Osteoblast (primary cell): ENCODE measurements around the gene SMAD7. TPM values are rescaled to one million over a fixed set of nuclear protein-coding genes. Genes with fewer than 3 reads are reported as not detected.

Experiments
- DNase-seq: peaks from one replicate; pipeline ENCODE4 v3.0.0; 2011; ENCODE audit warnings: low spot score, mixed read lengths; ENCODE audit not compliant: insufficient read length; ENCODE audit errors: missing footprints
- H2AFZ ChIP-seq: 2 replicates; pipeline ENCODE4 v1.6.0; 2011; ENCODE audit warnings: mild to moderate bottlenecking, low read length
- H3K27ac ChIP-seq: 2 replicates; pipeline ENCODE4 v1.5.1; 2011; ENCODE audit warnings: mild to moderate bottlenecking, low read depth, low read length, moderate library complexity
- H3K27me3 ChIP-seq: 2 replicates; pipeline ENCODE4 v1.6.0; 2012; ENCODE audit warnings: mild to moderate bottlenecking, control low read depth, inconsistent platforms, low read length, moderate library complexity; ENCODE audit not compliant: insufficient read depth
- H3K36me3 ChIP-seq: 2 replicates; pipeline ENCODE4 v1.5.1; 2011; ENCODE audit warnings: mild to moderate bottlenecking, low read length, control low read depth, moderate library complexity; ENCODE audit not compliant: insufficient read depth
- H3K4me1 ChIP-seq: 2 replicates; pipeline ENCODE4 v1.5.1; 2011; ENCODE audit warnings: mild to moderate bottlenecking, low read length, control low read depth, moderate library complexity; ENCODE audit not compliant: insufficient read depth
- H3K4me2 ChIP-seq: 2 replicates; pipeline ENCODE4 v1.6.0; 2011; ENCODE audit warnings: mild to moderate bottlenecking, low read length; ENCODE audit not compliant: insufficient read depth
- H3K4me3 ChIP-seq: fragments of 200-600 bp; sonication (generic); 3 replicates; pipeline ENCODE4 v1.5.1; 2012; ENCODE audit warnings: mild to moderate bottlenecking, low read length, inconsistent platforms; ENCODE audit not compliant: insufficient read depth
- H3K79me2 ChIP-seq: 2 replicates; pipeline ENCODE4 v1.6.0; 2012; ENCODE audit warnings: mild to moderate bottlenecking, low read length, control low read depth, inconsistent platforms; ENCODE audit not compliant: insufficient read depth
- H3K9me3 ChIP-seq: 2 replicates; pipeline ENCODE4 v1.5.1; 2011; ENCODE audit warnings: low read depth, low read length, control low read depth
- H4K20me1 ChIP-seq: 2 replicates; pipeline ENCODE4 v1.6.0; 2012; ENCODE audit warnings: mild to moderate bottlenecking, low read length, control low read depth; ENCODE audit not compliant: insufficient read depth
- total RNA-seq: library from RNA; depleted of rRNA; stranded (reverse); fragments of >200 nt; gene quantifications from 2 replicates; pipeline ENCODE4 v1.2.3, GENCODE V29; 2012
- TF ChIP-seq, protein P1 (sequence below): IDR thresholded peaks from 2 replicates; pipeline ENCODE4 v1.5.1; 2011; ENCODE audit warnings: mild to moderate bottlenecking, low read depth, low read length, moderate library complexity; ENCODE audit errors: extremely low read depth

SMAD7 gene
- total RNA-seq, 1 donor, result 76.0 TPM

DNA sequence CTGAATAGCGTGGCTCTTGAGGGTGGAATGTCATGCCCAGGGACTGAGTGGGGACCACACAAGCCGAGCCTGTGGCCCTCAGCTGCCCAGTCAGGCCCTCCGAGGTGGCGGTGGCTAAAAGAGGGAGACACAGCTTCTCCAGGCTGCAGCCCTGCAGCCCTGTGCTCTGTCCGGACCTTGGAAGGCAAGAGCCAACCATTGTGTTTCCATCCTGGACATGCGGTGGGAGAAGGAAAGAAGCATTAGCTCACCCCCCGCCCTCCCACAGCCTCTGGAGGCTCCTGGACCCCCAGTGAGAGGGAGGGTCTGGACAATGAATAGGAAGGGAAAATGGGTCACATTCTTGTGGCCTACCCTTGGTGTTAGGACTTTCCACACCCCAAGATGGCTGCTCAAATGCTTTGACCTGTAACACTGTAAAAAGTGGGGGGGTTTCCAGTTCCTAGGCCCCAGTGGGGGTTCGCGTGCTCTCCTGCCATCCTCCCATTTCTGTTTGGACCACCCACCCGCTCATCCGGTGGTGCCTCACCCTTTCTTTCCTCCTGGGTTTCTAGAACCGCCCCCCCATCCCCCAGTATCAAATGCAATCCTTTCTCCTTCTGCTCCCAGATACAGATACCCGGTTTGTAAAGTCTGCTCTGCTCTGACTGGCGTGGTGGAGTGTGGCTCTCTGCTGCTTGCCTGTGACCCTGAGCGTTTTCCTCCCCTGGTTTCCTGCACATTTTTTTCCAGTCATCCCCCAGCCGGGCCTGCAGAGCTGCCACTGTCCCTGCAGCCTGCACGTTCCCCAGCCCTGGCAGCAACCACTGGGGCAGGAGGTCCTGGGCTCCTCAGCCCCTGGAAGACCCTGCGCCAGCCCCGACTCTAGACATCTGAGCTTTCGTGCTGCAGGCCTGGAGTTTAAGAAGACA is 36.3 kb upstream of the SMAD7 start:
- peak overlapping the region; percentile 35 for H2AFZ ChIP-seq

DNA sequence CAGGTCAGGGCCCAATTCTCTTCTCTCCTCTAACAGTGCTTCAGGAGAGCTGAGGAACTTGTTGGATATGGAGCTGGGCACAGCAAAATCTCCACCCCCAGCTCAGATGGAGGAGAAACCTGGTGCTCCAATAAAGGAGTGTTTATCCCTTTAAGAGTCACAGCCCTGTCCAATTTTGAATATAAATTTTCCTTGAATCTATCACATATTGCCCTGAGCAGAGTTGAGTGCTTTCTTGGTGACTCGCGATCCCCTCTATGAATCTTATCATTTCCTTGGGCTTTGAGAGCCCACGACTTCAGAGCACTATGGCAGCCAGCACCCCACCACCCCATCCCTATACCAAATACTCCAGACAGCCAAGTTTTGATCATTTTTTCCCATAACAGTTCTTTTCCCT is 34.4 kb upstream of the SMAD7 start:
- no peaks in the 10 kb centered on the region for H3K79me2 ChIP-seq
- no peaks in the 10 kb centered on the region for H3K9me3 ChIP-seq
- no peak overlapping the region for H3K4me2 ChIP-seq
- H3K27me3 ChIP-seq, result no peaks in the 10 kb centered on the region
- no peaks in the 10 kb centered on the region for H3K36me3 ChIP-seq
- TF ChIP-seq, protein P1, sequence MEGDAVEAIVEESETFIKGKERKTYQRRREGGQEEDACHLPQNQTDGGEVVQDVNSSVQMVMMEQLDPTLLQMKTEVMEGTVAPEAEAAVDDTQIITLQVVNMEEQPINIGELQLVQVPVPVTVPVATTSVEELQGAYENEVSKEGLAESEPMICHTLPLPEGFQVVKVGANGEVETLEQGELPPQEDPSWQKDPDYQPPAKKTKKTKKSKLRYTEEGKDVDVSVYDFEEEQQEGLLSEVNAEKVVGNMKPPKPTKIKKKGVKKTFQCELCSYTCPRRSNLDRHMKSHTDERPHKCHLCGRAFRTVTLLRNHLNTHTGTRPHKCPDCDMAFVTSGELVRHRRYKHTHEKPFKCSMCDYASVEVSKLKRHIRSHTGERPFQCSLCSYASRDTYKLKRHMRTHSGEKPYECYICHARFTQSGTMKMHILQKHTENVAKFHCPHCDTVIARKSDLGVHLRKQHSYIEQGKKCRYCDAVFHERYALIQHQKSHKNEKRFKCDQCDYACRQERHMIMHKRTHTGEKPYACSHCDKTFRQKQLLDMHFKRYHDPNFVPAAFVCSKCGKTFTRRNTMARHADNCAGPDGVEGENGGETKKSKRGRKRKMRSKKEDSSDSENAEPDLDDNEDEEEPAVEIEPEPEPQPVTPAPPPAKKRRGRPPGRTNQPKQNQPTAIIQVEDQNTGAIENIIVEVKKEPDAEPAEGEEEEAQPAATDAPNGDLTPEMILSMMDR, result no peak
- H4K20me1 ChIP-seq, result no peaks in the 10 kb centered on the region
- no peak overlapping the region for H2AFZ ChIP-seq
- H3K4me3 ChIP-seq, result no peak overlapping the region
- peaks cover 5% of the 10 kb centered on the region for H3K4me1 ChIP-seq
- H3K27ac ChIP-seq, result no peak overlapping the region
- peak; percentile 75 for DNase-seq

More for the DNA sequence above, 36.3 kb upstream of the SMAD7 start:
- TF ChIP-seq, protein P1, result no peak
- H3K36me3 ChIP-seq, result no peaks in the 10 kb centered on the region
- peaks cover 15% of the 10 kb centered on the region for H3K4me1 ChIP-seq
- H3K9me3 ChIP-seq, result no peaks in the 10 kb centered on the region
- no peaks in the 10 kb centered on the region for H3K27me3 ChIP-seq
- peak; percentile 66 for DNase-seq
- H3K27ac ChIP-seq, result peak overlapping the region; percentile 46
- no peak overlapping the region for H3K4me2 ChIP-seq
- no peak overlapping the region for H3K4me3 ChIP-seq
- H4K20me1 ChIP-seq, result no peaks in the 10 kb centered on the region
- H3K79me2 ChIP-seq, result no peaks in the 10 kb centered on the region

GRCh38 chr18:48983793-48984437 is 33.1 kb upstream of the SMAD7 start:
- no peaks in the 10 kb centered on the region for H3K27me3 ChIP-seq
- H3K9me3 ChIP-seq, result no peaks in the 10 kb centered on the region
- TF ChIP-seq, protein P1, result no peak
- DNase-seq, result no peak
- H3K4me3 ChIP-seq, result no peak overlapping the region
- peaks cover 5% of the 10 kb centered on the region for H3K4me1 ChIP-seq
- H4K20me1 ChIP-seq, result no peaks in the 10 kb centered on the region
- H3K79me2 ChIP-seq, result no peaks in the 10 kb centered on the region
- H2AFZ ChIP-seq, result no peak overlapping the region
- no peak overlapping the region for H3K4me2 ChIP-seq
- no peaks in the 10 kb centered on the region for H3K36me3 ChIP-seq
- H3K27ac ChIP-seq, result no peak overlapping the region

DNA sequence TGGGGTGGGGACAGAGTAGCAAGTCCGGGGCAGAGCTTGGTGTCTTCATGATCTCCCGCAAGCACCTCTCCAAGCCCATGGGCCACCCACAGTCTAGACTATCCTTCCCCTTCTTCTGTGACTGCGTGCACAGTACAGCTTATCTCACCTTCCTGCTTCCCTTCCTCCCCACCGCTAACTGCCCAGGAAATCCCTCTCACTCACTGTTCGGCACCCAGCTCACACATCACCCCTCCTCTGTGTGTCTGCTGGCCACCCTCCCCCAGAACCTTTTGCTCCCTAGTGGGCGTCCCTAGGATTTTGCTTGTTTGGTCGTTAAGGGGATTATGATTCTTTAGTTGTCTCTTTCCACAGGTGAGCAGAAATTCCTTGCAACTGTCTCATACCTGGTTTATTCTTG is 31.5 kb upstream of the SMAD7 start:
- no peaks in the 10 kb centered on the region for H3K9me3 ChIP-seq
- no peaks in the 10 kb centered on the region for H3K27me3 ChIP-seq
- DNase-seq, result no peak
- H3K36me3 ChIP-seq, result no peaks in the 10 kb centered on the region
- no peak overlapping the region for H2AFZ ChIP-seq
- no peak overlapping the region for H3K4me3 ChIP-seq
- H4K20me1 ChIP-seq, result no peaks in the 10 kb centered on the region
- H3K79me2 ChIP-seq, result no peaks in the 10 kb centered on the region
- H3K4me1 ChIP-seq, result peaks cover 5% of the 10 kb centered on the region
- H3K27ac ChIP-seq, result no peak overlapping the region
- H3K4me2 ChIP-seq, result no peak overlapping the region
- TF ChIP-seq, protein P1, result no peak
